Measurements from ENCODE around the gene ESYT1. TPM values are rescaled to one million over a fixed set of nuclear protein-coding genes. Genes with fewer than 3 reads are reported as not detected.

Gene ESYT1
- total RNA-seq, 1 experiment from 2014 or later = 138 TPM

DNA sequence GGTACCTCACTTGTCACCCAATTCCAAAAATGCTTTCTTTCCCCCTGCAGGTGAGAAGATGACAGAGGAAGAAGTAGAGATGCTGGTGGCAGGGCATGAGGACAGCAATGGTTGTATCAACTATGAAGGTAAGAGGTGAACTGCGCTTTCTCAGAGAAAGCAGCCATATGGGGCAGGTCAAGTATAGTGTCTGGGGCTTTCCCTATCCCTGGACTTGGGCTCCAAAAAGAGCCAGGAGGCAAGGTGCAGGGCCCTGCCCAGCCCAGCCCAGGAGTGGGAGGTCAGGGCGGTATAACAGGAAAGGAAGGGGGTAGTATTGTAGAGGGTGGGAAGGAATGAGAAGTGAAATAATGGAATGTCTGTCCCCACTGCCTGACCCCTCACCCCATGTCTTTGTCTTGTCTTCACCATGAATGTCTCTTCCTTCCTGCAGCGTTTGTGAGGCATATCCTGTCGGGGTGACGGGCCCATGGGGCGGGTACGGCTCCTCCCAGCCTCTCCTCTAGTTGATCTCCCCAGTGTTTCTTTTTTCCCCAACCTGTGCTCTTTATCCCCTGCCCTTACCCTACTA lies 32.2 kb downstream of the ESYT1 start:
- H3K27me3 ChIP-seq (replicated peaks) = no peaks in the 10 kb centered on the region
- no peaks in the 10 kb centered on the region; the same call in 1 of the 2 replicates for H3K9me3 ChIP-seq (replicated peaks)
- peak overlapping the region; percentile 23 for H3K27ac ChIP-seq
- H3K4me1 ChIP-seq (replicated peaks) = peaks cover 28% of the 10 kb centered on the region
- DNase-seq (ENCODE audit: low read depth in 1 of 2, low spot score in 2 of 2) = peak in 1 of 2 experiments; percentile 58
- H3K4me3 ChIP-seq = peak overlapping the region; percentile 71
- H3K36me3 ChIP-seq = peaks cover 73% of the 10 kb centered on the region

DNA sequence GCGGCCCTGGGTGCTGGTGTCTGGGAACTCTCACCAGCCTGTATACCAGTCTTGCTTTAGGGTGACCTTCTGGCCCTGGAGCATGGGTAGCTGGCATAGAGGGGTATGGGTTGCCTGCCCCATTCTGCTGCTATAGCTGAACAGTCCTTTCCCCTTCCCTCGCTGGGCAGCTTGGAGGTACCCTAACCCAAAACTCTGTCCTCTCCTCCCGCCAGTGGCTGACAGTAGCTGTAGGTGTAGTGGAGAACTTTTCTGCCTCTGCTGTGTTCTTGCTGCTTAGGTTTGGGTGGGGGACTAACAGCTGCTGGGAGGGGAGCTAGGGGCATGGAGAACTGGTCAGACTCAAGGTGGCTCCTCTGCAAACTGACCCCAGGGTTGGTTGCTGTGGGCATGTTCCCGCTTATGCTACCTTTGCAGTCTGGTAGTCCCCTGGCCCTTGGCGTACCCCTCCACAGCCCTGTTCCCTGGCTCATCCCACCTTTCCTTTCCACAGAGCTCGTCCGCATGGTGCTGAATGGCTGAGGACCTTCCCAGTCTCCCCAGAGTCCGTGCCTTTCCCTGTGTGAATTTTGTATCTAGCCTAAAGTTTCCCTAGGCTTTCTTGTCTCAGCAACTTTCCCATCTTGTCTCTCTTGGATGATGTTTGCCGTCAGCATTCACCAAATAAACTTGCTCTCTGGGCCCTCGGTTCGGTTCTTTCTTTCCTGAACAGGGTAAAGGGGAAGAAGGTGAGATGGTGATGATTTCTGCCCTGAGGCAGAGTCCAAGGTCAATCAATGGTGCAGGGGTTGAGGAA lies 33.0 kb downstream of the ESYT1 start:
- H3K4me3 ChIP-seq = peak overlapping the region; percentile 71
- peak overlapping the region; percentile 23; the same call in 1 of the 2 replicates for H3K27ac ChIP-seq
- H3K4me1 ChIP-seq (replicated peaks) = peaks cover 28% of the 10 kb centered on the region
- H3K9me3 ChIP-seq (replicated peaks) = no peaks in the 10 kb centered on the region; the same call in 1 of the 2 replicates
- no peak for DNase-seq (ENCODE audit: low read depth in 1 of 2, low spot score in 2 of 2)
- no peaks in the 10 kb centered on the region for H3K27me3 ChIP-seq (replicated peaks)
- H3K36me3 ChIP-seq = peaks cover 81% of the 10 kb centered on the region

DNA sequence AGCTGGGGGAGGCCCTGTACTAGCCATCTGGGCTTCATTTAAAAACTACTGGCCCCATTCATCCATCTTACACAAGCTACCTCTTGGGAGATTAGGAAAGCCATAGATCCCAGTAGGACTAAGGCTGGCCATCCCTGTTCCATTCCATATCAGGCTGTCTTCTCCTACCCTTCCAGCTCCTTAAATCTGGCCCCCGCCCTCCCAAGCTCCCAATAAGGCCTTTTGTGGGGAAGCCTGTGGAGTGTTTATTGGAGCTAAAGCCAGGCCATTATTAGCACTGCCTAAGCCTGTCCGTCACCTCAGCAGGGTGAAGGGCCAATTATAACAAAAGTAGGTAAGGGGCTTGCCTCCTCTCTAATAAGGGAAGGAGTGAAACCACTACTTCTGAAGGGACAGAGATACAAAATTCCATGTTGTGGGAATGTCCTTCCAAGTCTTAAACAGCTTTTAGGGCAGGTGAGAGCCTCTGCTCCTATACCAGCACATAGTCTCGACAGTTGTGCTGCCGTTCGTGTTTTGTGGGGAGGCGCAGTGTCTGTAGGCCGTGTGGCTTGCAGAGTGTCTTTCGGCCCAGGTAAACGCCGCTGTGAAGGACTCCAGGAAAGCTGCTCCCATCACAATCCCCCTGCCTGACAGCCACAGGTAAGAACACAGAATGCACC lies 33.8 kb downstream of the ESYT1 start:
- Histone ChIP-seq H3K36me3 (peaks cover 89% of the 10 kb centered on the region), H3K4me1 (replicated peaks) (peaks cover 26% of the 10 kb centered on the region), H3K27me3 (replicated peaks) (no peaks in the 10 kb centered on the region), H3K4me3 (no peak overlapping the region), H3K27ac (no peak overlapping the region), H3K9me3 (replicated peaks) (no peaks in the 10 kb centered on the region; the same call in 1 of the 2 replicates)
- DNase-seq (ENCODE audit: low read depth in 1 of 2, low spot score in 2 of 2) = no peak

DNA sequence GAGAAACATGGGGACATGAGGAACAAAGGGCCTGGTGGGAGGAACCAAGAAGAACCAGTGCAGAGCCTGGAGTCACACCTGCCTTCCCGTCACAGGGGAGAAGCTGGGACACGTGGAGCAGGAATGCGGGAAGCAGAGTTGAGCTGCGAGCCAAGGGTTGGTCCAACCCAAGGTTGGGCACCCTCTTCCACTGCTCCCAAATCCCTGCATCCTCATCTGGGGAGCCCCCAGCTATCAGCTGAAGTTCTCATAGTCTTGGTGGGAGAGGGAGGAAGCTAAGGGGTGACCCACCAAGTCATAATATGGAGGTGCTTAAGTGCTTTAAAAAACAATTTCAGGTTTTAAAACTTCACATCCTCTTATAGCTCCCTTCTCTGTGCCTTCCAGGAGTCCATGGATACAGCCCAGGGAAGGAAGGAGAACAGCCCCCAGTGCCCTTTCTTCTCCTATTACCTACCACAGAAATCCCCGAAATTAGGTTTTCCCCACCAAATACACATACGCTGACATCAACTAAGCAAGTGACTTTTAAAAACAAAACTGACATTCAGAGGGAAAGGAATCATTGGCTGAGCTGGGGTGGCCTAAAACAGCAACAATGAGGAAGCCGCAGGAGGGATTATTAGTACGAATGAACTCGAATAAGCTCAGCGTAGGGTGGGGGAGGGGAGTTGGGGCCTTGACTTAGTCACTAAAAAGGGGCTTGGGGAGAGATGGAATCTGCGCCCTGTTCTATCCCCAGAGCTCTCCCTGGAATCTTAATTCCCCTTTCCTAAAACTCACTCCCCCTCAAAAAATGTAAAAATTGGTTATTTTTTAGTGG lies 34.6 kb downstream of the ESYT1 start:
- no peaks in the 10 kb centered on the region for H3K27me3 ChIP-seq (replicated peaks)
- no peak overlapping the region for H3K4me3 ChIP-seq
- peaks cover 94% of the 10 kb centered on the region for H3K36me3 ChIP-seq
- H3K4me1 ChIP-seq (replicated peaks) = peaks cover 18% of the 10 kb centered on the region
- no peaks in the 10 kb centered on the region; the same call in 1 of the 2 replicates for H3K9me3 ChIP-seq (replicated peaks)
- no peak for DNase-seq (ENCODE audit: low read depth in 1 of 2, low spot score in 2 of 2)
- H3K27ac ChIP-seq = no peak overlapping the region

DNA sequence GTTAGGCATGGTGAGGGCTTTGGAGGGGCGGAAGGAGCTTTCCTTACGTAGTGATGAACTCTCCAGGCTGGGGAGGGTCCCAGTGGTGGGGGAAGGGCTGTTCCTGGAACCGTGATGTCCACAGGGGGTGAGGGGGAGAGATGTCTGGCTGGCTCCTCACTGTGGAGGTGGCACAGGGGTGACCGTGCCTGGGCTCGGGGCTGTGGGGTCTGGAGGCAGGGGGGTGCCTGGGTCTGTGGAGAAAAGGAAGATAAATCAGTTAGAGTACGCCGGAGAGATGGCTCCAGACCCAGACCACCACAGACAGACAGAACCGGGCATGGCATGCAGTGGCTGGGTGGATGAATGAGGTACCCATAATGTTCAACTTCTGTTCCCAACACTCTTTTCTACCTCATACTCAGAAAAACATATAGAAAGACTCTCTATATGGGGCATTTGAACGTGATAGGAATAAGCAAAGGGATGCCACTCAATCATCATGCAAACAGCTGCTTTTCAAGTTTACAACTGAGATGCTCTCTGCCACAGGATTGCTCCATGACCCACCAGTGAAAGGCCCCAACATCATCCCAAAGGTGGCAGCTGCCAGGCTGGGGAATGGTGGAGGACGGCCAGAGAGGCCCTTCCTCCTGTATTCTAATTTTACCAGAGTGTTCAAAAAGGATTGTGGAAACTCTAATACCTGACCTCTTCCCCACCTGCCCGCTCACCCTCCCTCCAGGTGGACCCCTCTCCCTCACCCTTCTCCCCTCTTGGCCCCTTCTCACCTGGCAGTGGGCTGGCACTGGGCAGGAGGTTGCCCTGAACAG lies 35.7 kb downstream of the ESYT1 start:
- Histone ChIP-seq H3K9me3 (replicated peaks) (no peaks in the 10 kb centered on the region; the same call in 1 of the 2 replicates), H3K27ac (no peak overlapping the region), H3K4me3 (no peak overlapping the region), H3K4me1 (replicated peaks) (peaks cover 18% of the 10 kb centered on the region), H3K27me3 (replicated peaks) (no peaks in the 10 kb centered on the region), H3K36me3 (peaks cover 96% of the 10 kb centered on the region)
- no peak for DNase-seq (ENCODE audit: low read depth in 1 of 2, low spot score in 2 of 2)

DNA sequence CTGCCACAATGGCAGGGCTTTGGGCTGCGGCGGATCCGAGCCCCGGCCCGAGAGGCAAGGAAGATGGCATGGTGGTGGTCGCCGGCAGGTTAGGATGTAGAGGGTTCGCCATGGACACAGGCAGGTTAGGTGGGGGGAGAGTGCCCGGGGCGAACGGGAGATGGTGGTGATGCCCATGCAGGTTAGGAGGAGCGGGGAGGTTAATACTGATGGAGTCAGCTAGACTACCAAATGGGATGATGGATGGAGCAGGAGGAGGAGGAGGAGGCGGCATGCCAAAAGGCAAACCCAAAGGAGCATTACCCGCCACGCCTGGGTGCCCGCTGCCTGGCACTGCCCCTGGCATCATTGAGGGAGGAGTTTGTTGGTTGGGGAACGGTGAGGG lies 36.3 kb downstream of the ESYT1 start:
- Histone ChIP-seq H3K4me1 (replicated peaks) (peaks cover 18% of the 10 kb centered on the region), H3K27me3 (replicated peaks) (no peaks in the 10 kb centered on the region), H3K27ac (no peak overlapping the region), H3K36me3 (peaks cover 96% of the 10 kb centered on the region), H3K4me3 (no peak overlapping the region), H3K9me3 (replicated peaks) (no peaks in the 10 kb centered on the region)
- DNase-seq (ENCODE audit: low read depth in 1 of 2, low spot score in 2 of 2) = no peak

DNA sequence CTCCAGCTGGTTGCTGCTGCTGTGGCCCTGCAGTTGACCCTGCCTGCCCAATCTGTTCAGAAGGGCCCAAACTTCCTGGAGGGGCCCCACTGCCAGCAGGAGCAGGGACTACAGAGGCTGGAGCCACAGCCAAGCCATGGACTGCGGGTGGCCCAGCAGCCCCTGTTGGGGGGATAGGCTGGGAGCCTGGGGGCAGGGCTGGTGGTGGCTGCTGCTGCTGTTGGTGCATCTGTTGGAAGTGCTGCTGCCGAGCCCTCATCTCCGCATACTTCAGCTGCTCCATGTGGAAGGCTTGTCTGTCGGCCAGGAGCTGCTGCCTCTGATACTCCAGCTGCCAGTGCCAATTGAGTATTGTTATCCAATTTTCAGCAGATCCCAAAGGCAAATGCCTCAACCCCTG lies 37.3 kb downstream of the ESYT1 start:
- no peaks in the 10 kb centered on the region for H3K27me3 ChIP-seq (replicated peaks)
- no peak overlapping the region for H3K27ac ChIP-seq
- H3K4me3 ChIP-seq = no peak overlapping the region
- DNase-seq (ENCODE audit: low read depth in 1 of 2, low spot score in 2 of 2) = no peak
- no peaks in the 10 kb centered on the region for H3K9me3 ChIP-seq (replicated peaks)
- H3K36me3 ChIP-seq = peaks cover 96% of the 10 kb centered on the region
- peaks cover 12% of the 10 kb centered on the region for H3K4me1 ChIP-seq (replicated peaks)

DNA sequence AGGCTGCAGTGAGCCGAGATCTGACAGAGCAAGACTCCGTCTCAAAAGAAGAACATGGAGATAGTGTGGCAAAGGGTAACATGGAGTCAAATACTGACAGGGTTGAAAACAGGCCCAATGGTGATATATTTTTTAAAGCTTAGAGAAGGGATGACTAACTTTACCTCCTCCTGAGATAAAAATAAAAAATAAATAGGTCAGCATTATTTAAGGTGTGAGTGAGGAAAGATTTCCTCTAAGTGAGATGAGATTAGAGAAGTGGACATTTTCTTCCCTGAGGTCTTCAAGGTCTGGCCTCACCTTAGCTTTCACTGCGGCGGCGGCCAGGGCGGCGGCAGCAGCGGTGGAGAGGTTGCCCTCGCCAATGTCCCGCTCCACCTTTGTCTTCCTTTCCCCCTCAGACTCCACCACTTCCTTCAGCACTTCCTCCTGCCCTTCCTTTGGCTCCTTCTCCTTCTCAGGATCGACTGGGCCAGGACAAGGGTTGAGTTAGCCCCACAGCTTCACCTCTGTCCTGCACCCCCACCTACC lies 41.2 kb downstream of the ESYT1 start:
- no peak for DNase-seq (ENCODE audit: low read depth in 1 of 2, low spot score in 2 of 2)

DNA sequence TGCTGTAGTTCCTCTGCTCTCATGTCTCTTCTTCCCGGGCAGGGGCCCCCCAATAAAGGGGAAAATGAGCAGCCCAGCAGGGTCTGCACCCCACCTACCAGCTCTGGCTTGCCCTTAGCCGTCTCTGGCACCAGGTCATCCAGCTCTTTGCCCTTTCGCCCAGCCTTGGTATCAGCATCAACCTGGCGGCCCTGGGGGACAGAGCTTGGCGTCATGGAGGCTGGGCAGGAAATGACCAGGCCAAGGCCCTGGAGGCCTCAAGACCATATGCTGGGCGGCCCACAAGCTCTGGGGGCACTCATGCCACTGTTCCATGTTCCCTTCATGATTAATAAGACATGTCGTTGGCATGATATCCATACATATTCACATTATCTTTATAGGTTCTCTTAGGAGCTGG lies 44.8 kb downstream of the ESYT1 start:
- no peaks in the 10 kb centered on the region for H3K9me3 ChIP-seq (replicated peaks)
- no peak for DNase-seq (ENCODE audit: low read depth in 1 of 2, low spot score in 2 of 2)
- no peaks in the 10 kb centered on the region for H3K27me3 ChIP-seq (replicated peaks)
- H3K4me1 ChIP-seq (replicated peaks) = no peaks in the 10 kb centered on the region
- H3K36me3 ChIP-seq = peaks cover 92% of the 10 kb centered on the region
- H3K27ac ChIP-seq = no peak overlapping the region
- H3K4me3 ChIP-seq = no peak overlapping the region

More for the DNA sequence above, 41.2 kb downstream of the ESYT1 start:
- no peaks in the 10 kb centered on the region for H3K9me3 ChIP-seq (replicated peaks)
- no peaks in the 10 kb centered on the region for H3K4me1 ChIP-seq (replicated peaks)
- peaks cover 95% of the 10 kb centered on the region for H3K36me3 ChIP-seq
- H3K27ac ChIP-seq = no peak overlapping the region
- no peaks in the 10 kb centered on the region for H3K27me3 ChIP-seq (replicated peaks)
- no peak overlapping the region for H3K4me3 ChIP-seq

DNA sequence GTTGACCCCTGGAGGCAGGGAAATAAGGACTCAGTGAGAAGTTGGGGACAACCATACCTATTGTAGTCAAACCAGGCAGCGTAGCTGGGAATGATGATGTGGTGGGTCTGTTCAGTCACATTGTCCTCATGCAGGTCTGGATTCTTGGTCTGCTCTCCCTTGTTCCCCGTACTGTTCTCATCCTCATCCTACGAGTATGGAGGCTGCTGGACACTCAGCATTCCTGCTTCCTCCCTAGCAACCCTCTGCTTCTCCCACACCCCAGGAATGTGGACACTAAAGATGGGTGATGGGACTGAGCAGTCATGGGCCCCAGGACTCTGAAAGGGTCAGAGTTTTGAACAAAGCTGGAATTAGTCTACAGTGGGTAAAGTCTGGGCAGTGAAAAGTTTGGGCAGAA lies 50.3 kb downstream of the ESYT1 start:
- Histone ChIP-seq H3K9me3 (replicated peaks) (no peaks in the 10 kb centered on the region), H3K27ac (no peak overlapping the region), H3K36me3 (peaks cover 91% of the 10 kb centered on the region)

DNA sequence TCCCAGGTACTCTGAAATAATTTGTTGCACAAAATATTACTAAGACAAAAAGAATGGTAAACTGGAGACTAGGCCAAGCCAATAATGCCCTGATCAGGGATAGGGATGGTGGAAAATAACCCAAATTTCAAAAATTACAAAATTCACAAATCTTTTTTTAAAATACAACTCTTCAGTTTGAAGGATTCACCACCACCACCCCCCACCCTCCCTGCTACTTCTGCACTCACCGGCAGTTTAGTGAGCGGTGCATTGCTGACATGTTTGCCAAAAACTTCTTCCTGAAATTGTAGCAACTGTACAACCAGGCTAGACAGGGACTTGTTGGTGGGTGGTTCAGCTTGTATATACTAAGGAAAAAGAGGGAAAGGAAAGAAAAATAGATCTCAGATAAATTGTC lies 58.9 kb downstream of the ESYT1 start:
- Histone ChIP-seq H3K36me3 (peaks cover 59% of the 10 kb centered on the region), H3K27ac (no peak overlapping the region), H3K9me3 (replicated peaks) (no peaks in the 10 kb centered on the region), H3K27me3 (replicated peaks) (no peaks in the 10 kb centered on the region), H3K4me3 (no peak overlapping the region), H3K4me1 (replicated peaks) (peaks cover 13% of the 10 kb centered on the region)
- DNase-seq (ENCODE audit: low read depth in 1 of 2, low spot score in 2 of 2) = no peak

More for the DNA sequence above, 50.3 kb downstream of the ESYT1 start:
- no peaks in the 10 kb centered on the region for H3K27me3 ChIP-seq (replicated peaks)
- no peak for DNase-seq (ENCODE audit: low read depth in 1 of 2, low spot score in 2 of 2)
- H3K4me3 ChIP-seq = no peak overlapping the region
- no peaks in the 10 kb centered on the region for H3K4me1 ChIP-seq (replicated peaks)

DNA sequence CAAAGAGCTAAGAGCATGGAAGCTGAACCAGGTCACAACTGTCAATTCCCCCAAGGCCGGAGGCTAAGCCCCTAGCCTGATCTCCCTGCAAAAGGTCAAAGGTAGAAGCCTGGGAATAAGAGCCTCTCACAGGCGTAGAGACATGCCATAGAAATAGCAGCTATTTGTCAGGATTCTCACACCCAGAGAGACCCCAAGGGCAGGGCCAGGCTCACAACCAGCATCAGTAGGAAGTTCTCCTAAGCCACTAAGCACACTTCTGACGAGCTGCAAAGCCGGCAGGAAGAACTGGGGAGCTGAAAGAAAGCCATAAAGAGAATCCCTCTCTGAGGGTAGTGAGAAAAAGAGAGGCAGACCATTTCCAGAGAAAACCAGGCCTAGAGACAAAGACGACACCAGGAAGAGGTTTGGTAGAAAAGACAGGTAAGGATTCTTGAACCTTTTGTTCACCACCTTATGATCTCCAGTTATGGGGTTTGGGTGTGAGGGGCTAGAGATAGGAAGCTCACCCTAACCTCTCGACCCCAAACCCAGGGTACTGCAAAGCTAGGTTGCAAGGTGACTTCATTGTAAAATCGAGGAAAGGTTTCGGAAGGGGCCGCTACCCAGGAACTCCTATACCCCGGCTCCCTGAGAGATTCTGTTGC lies 60.2 kb downstream of the ESYT1 start:
- DNase-seq (ENCODE audit: low read depth in 1 of 2, low spot score in 2 of 2) = no peak
- H3K27me3 ChIP-seq (replicated peaks) = no peaks in the 10 kb centered on the region
- H3K36me3 ChIP-seq = peaks cover 46% of the 10 kb centered on the region
- no peaks in the 10 kb centered on the region for H3K9me3 ChIP-seq (replicated peaks)
- peak overlapping the region; percentile 84 for H3K4me3 ChIP-seq
- peaks cover 13% of the 10 kb centered on the region for H3K4me1 ChIP-seq (replicated peaks)
- H3K27ac ChIP-seq = no peak overlapping the region

All from SJSA1 (cell line).